Stimulated activated CD8-positive, alpha-beta memory T cell treated with anti-CD3 and anti-CD28 coated beads, Interleukin-12 subunit alpha, Interleukin-12 subunit beta, amount 100 ng/mL, for 24 hours (primary cell): ENCODE data around the gene BCR.

Experiments
- DNase-seq: peaks from one replicate; pipeline ENCODE4 v3.0.0-alpha.2; 2020; ENCODE audit errors: extremely low read depth

The BCR gene

GRCh38 chr22:23276656-23277582, 96.6 kb downstream of the BCR start:
- DNase-seq, result no peak

DNA sequence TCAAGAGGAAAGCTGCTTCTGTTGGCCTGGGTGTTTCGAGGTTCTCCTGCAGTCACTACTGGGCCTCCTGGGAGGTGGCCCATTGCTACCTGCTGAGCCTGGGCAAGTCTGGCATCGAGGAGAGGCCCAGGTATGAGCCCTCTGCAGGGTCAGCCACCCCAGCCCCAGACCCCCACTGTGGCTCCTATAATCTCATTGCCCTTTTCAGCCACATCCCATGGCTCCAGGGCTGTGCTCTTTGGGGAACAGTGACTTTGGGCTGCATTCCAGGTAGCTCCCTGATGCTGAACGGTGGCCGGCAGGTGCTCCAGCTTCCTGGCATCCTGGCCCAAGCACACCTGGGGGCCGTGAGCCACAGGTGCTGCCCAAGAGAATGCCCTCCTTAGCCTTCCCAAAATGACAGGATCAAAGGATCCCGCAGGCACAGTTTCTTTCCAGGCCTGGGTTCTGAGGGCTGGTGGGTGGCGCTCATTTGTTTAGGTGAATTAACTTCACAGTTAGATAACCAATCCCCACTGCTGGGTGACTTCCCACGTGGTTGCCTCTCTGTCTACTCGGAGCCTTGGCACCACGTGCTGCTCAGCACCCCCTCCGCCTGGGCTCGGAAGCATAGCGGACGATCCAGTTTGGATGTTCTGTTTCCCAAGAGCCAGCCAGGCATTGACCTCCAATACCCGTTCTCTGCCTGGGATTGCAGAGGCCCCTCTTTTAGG, 97.4 kb downstream of the BCR start:
- no peak for DNase-seq

DNA sequence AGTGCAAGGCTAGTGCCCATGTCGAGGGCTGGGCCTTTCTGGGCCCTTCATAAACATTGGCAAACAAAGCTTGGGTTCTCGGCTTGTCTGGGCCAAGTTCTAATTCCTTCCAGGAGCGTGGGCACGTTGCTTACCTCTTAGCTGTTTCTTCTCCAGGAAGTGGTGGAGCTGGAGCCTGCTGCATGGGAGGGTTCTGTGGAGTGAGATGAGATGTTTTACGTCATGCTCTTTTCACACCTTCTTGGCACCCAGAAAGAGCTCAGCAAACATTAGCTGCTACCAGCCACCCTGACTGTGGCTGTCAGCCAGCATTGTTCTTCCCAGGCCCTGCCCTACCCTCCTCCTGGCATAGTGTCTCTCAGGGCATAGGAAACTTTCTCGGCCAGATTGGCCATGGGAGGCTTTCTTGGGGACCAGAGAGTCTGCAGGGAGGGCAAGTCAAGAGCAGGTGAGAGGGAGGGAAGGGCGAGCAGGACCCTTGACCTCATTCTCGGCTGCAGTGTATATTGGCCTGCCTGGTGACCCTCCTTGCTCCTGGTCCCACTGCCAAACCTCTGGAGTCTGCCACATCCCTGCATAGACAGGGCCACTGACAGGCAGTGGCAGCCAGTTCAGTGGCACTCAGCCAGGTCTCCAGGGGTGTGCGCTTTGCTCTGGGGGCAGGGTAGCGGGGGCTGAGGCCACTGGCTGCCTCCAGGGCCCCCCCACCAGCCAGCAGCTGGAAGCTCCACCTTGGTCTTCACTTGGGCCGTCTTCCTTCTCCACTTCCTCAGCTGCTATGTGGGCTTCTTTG, 98.8 kb downstream of the BCR start:
- DNase-seq, result no peak

DNA sequence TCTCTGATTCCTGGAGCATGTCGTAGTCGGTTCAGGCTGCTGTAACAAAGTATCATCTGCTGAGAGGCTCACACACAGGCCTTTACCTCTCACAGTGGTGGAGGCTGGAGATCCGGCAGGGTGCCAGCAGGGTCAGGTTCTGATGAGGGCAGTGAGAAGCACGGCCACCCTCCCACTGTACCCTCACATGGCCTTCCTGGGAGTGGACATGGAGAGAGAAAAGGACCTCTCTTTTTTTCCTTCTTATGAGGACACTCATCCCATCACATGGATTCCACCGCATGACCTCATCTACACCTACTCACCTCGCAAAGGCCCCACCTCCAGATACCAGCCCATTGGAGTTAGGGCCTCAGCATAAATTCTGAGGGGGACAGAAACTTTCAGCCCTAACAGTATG, 99.5 kb downstream of the BCR start:
- no peak for DNase-seq

GRCh38 chr22:23280356-23281052, 100.2 kb downstream of the BCR start:
- no peak for DNase-seq

GRCh38 chr22:23281053-23281405, 100.7 kb downstream of the BCR start:
- DNase-seq, result no peak

DNA sequence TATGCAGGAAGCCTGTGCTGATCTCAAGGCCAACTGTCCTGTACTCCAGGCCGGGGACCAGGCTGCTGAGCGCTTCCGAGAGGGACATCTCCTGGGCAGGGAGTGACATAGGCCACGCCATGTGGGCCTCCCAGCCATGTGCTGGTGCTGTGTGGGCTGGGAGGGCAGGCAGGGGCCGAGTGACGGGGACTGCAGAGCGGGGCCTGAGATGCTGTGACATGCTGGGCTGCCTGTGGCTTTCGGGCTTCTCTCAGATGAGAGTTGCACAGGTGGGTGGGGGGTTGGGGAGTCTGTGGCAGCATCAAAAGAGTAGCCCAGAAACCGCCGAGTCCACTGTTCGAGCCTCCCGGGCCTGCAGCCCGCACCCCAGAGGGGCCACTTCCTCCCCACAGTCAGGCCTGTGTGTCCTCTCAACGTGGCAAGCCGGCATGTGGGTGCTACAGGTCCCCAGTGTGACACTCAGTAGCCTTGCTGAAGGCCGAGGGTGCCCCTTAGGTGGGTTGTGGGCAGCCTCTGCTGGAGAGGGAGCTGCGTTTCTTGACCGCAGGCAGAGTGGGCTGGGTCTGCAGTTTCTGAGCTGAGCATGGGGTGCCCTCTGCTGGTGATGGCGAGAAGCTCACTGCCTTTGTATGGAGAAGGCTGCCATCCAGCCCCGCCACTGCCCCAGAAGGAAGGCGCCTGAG, 101.2 kb downstream of the BCR start:
- peak; percentile 56 for DNase-seq

DNA sequence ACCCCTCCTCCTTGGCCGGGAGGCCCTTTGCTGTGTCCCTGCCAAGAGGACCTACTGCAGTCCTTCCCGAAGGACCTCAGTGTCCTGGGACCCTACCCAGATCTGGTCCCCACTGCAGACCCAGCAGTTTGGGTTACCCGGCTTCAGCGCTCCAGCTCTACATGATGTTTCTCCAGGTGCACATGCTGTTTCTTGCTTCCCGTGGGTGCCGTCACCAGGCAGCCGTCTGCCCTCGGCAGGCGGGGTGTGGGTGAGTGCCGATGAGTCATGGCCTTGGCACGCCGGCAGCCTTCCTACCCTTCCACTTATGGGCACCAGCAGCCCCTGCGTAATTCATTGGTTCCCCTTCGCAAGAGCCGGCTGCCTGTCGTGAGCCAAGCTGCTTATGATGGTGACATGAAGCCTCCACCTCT, 101.8 kb downstream of the BCR start:
- no peak for DNase-seq

DNA sequence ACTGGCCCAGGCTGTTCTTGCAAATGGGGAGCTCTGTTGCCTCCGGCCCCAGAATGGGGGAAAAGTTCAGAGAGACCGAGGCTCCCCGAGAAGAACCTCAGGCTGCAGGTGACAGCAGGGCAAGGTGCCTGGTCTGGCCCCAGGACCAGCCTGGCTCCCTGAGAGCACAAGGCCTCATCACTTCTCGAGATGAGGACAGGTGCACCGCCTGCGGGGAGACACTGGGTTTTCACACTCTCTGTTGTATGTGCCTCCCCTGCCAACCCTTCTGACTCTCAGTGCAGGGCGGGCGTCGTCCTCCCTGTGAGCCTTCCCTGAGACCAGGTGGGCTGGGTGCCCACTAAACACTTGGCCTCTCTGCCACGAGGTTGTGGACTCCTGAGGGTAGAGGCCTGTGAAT, 102.2 kb downstream of the BCR start:
- no peak for DNase-seq

- DNase-seq, result no peak
Measured at GRCh38 chr22:23282986-23283385, 102.7 kb downstream of the BCR start.

- DNase-seq, result no peak
Measured at GRCh38 chr22:23283591-23284503, 103.5 kb downstream of the BCR start.

DNA sequence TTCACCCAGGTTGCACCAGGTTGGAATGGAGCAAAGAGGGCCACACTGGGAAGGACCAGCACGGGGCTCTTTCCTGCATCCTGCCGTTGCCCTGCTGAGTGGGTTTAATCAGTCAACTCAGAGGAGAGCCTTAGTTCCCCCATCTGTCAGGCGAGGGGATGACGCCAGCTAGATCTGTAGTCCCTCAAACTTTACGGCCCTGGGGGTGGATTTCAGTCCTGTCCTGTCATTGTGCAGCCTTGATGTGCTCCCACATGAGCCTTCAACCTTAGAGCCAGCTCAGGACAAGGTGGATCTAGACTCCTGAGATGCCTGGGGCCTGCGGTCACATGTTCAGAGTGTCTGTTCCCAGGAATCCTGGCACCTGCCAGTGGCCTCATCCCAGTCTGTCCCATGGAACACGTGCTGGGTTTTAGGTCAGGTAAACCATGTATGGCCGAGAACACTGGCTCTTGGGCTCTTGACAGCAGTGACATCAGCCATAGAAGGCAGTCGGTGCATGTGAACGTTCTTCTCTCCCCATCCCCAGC, 104.3 kb downstream of the BCR start:
- DNase-seq, result no peak

DNA sequence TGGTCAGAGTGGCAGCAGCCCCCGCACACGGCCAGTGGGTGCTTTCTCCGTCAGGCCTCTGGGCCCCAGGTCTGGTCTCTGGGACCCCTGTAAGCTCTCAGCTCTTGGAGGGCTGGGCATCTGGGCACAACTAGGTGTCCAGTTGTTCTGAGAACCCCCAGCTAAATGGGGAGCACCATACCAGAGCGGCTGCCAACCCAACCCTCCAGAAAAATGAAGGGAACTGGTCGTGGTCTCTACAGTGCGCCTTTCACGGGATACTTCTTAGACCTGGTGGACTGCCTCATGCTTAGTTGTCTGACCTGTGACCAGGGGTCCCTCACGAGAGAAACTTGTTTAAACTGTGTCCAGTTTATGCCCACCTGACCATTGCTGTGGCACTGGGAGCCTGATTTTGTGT, 104.9 kb downstream of the BCR start:
- DNase-seq, result no peak

DNA sequence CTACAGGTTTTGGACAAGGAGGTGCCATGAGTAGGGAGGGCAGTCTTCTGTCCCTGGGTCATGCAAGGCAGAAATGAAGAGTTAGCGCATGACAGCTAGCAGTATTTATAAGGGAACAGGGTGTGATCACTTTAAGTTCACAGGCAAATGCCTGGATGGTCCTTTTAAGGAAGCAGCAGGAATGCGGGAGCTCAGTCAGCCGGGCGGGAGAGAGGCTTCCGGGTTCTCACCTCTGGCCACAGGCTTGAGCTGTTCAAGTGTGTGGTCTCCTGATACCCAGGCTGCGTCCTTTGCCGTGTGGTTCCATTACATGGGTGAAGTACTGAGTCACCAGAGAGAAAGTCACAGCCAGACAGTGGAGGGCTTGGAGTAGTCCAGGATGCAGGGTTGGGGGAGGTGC, 105.4 kb downstream of the BCR start:
- no peak for DNase-seq

DNA sequence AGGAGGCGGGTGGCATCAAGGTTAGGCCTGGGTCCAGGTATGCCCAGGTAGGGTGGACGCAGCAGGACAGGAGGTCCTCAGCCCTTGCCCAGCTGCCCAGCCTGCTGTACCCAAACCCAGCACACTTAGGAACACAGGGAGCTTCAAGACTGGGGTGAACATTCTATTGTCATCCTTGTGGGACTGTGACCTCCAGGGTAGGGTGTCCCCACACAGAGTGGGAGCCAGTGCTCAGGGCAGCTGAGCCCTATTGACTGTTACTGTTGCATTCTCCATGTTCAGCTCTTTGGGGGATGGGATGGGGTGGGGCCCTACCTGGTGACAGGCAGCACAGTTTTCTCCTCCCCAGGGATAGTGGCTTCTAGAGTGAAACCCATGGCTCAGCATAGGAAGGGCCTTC, 106.0 kb downstream of the BCR start:
- DNase-seq, result no peak

- no peak for DNase-seq
Measured at GRCh38 chr22:23287136-23288095, 107.1 kb downstream of the BCR start.

DNA sequence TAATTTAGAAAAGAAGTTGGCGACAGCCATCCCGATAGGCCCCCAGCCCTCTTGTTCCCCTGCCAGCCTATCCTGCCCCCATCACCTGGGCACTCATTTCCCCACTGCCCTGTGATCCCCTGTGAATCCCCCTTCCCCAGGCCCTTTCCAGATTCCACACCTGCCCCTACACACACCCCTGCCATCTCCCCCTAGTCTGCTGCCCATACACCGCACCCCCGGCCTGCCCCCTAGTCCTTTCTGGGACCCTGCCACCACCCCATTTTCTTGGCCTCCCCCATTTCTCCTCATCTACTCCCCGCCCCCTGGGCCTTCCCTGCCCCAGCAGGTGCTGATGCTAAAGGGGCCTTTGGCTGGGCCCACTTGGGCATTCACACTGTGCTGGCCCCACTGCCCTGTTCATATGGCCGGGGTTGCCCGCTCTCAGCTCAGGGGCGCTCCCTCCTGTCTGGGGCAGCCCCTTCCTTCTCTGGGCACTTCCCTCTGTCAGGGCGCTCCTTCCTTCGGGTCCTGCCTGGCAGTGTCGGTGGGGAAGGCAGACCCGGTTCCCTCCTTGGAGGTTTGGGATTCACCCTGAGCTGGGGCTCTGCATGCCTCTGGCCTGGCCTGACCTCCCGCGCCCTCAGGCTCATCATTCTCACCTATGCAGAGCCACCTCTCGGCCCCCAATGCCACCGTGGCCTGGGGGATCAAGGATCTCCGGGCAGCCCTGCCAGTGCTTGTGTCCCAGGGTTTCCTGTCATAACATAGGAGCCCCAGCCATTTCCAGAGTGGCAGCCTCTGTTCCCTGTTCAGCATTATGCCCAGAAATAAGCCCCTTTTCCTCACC, 108.2 kb downstream of the BCR start:
- DNase-seq, result no peak

DNA sequence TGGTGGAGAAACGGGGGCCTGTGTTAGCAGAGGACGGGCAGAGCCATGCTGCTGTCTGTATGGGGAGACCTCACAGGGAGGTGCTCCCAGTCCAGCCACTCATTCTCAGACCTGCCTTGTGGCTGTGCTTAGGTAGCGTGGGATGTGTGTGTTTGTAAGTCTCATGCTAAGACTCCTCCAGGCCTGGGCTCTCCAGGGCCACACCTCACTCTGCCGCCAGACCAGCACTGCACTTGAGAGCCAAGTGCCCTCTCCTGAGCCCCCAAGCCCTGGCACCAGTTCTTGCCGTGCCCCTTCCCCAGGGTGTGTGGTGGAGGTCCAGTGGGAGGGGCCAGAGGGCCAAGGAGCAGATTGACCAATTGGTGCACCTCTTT, 108.8 kb downstream of the BCR start:
- DNase-seq, result no peak
